GM18499 (cell line): Measurements from ENCODE around the gene ADAMTS4.

Source experiments
- ATAC-seq: cut with Tn5 transposase; IDR thresholded peaks from one replicate; pipeline ENCODE4 v1.9.1; 2021; ENCODE audit warnings: moderate number of reproducible peaks; ENCODE audit not compliant: insufficient read depth, unreplicated experiment

Gene ADAMTS4

GRCh38 chr1:161196521-161197451 is 2.1 kb downstream of the ADAMTS4 start:
- ATAC-seq = no peak

DNA sequence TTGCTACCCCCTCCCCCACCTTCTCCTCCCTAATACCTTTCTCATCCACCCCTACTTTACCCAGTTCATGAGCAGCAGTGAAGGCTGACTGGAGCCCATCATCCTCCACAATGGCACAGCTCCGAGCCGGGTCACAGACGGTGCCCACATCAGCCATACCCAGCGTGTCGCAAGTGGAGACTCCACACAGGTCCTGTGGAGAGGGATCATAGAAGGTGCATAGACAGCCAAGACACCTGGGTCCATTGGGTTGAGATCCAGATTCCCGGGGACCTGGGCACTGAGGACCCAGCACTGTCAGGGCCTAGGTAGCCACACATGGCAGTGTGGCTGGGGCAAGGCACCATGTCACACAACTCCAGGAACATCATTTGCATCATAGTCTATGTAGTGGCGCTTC is 2.7 kb downstream of the ADAMTS4 start:
- no peak for ATAC-seq

DNA sequence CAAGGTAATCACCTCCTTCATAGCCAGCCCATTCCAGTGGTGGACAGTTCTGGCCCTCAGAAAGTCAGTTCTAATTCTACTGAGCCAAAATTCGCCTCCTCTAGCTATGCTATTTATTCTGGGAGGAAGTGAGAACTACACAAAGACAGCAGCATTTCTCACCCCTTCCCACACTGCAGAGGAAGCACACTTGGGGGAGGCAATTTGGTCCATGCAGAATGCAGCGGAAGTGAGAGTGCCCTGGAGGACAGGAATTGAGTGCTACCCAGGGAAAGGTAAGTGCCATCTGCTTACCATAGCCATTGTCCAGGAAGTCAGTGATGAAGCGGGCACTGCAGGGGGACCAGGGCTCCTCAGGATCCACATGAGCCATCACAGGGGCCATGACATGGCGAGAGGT is 3.7 kb downstream of the ADAMTS4 start:
- no peak for ATAC-seq

- no peak for ATAC-seq
These were observed 5.2 kb downstream of the ADAMTS4 start for GRCh38 chr1:161193561-161194235.

DNA sequence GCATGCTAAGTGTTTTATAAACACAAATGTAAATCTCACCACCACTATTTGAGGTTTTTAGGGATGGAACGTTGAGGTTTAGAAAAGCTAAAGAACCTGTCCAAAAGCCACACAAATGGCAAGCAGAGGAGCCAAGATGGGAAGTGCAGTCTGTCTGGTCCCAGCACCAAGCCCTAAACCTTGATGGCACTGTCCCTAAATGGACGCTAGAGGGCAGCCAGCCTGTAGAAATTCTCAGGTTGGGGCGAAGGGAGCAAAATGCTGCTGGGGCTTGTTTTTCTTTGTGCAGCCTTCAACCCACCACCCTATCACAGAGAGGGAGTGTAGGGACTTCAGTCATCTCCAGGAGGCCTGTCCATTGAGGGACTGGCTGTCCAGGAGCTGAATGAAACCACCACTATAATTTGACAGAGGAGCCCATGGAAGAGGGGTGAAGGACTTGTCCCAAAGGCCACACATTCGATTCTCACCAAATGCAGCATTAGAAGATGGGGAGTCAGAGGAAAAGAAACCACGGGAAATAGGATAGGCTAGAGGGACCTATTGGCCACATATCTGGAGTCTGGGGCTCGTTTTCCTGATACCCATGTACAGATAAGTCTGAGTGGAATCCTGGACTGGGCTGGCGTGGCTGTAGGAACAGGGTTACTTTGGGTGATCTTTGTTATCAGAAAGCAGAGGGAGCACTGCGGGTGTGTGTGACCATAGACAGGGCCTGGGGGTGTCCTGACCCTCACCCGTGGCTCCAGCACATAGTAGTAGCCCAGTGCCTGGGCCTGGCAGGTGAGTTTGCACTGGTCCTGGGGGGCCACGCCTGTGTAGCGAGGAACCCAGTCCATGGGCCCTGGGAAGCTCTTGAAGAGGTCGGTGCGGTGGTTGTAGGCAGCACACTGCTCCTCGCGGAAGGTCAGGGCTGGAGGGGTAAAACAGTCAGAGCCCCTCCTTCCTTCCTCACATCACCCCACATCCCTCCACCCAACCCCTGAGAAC is 6.1 kb downstream of the ADAMTS4 start:
- no peak for ATAC-seq

DNA sequence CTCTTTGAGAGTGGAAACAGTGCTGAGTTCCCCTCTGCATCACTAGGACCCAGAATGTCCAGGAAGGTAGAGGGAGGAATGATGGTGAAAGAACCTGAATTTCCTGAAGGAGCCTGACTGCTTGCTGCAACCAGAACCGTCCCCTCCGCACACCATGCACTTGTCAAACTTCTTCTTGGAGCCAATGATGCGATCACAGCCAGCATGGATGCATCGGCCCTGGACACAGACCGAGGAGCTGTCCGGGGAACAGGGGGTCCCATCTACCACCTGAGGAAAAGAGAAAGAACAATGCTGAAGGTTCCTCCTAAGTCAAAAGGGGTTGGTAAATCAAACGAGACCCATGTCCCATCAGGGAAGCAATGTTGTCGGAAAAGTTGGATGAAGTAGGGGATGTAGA is 6.9 kb downstream of the ADAMTS4 start:
- ATAC-seq = no peak

- ATAC-seq = no peak
These were observed 7.8 kb downstream of the ADAMTS4 start for GRCh38 chr1:161190962-161191521.

- ATAC-seq = no peak
These were observed 9.8 kb downstream of the ADAMTS4 start for GRCh38 chr1:161189036-161189435.

DNA sequence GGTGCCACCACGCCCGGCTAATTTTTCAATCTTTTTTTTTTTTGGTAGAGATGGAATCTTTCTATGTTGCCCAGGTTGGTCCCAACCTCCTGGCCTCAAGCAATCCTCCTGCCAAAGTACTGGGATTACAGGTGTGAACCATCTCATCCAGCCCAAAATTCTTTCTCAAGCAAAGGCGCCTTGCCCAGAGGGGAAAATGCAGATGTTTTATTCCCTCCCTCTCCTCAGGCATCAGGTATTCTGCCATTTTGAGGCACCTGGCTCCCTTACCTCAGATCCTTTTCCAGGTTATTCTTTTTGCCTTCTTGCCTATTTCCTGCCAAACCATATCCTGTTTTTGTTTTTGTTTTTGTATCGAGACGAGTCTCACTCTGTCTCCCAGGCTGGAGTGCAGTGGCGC is 10.5 kb downstream of the ADAMTS4 start:
- ATAC-seq = no peak

GRCh38 chr1:161187311-161187710 is 11.5 kb downstream of the ADAMTS4 start:
- ATAC-seq = no peak

DNA sequence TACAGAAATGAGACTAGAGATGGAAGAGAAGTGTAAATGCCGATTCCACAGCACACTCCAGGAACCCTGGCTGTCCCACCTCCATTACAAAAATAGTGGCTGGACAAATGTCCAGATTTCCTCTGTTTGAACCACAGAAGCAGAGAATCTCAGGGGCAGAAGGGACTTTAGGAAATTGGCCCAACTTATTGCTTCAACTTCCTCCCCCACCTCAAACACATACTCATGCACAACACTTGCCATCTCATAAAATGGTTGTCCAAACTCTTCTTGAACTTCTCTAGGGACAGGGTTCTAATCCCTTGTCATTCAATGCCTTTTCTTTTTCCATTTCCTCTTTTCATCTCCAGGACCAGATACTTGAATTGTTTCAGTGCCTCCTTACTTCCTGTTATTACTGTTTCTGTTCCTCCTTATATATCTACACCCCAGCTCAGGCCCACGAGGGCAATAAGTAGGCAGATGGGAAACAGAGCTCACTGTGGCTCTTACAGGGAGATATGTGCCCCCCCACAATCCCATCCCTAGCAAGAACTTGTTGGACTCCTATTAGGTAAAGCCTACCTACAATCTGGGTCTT is 13.0 kb downstream of the ADAMTS4 start:
- ATAC-seq = peak; percentile 23

- ATAC-seq = peak; percentile 50
These were observed 13.6 kb downstream of the ADAMTS4 start for GRCh38 chr1:161185282-161185682.

DNA sequence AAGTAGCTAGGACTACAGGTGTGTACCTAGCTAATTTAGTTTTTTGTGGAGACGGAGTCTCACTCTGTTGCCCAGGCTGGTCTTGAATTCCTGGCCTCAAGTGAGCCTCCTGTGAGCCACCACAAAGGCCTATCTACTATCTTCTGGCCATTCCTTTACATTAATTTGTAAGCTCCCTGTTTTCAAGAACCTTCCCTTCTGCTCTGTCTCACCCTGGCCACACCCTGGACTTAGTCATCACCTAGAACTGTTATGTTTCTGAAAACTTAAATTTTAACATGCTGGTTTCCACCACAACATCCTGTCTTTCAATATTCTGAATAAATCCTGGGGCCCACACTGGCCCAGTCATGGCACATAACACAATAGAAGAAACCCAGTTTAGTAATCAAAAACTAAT is 16.6 kb downstream of the ADAMTS4 start:
- ATAC-seq = peak; percentile 41

DNA sequence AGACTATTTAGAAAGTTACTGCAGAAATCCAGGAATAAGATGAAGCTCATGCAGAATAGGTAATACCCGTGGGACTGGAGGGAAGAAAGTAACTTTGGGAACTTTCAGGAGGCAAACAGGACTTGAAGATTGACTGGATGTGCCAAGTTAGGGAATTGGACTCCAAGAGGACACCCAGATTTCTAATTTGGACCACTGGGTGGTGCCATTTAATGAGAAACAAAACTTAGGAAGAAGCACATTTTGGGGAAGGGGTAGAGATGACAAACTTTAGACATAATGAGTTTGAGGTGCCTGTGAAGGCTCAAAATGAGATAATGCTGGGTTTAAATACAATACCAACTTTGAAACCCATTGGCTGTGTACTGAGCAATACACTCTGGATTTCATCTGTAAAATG is 18.2 kb downstream of the ADAMTS4 start:
- no peak for ATAC-seq

GRCh38 chr1:161179698-161180097 is 19.2 kb downstream of the ADAMTS4 start:
- no peak for ATAC-seq

DNA sequence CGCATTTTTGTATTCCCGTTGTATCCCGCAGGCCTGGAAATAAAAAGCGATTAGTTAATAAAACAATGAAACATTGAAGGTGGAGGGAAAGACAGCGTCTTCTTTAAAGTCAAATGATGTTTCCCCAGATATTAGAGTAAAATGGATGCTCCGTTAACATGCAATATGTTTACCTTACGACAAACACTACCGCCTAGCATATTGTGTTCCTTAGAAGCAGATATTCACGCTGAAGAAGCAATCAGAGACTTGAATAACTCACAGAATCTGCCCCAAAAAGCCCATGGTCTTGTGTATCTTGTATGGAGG is 21.0 kb downstream of the ADAMTS4 start:
- no peak for ATAC-seq

DNA sequence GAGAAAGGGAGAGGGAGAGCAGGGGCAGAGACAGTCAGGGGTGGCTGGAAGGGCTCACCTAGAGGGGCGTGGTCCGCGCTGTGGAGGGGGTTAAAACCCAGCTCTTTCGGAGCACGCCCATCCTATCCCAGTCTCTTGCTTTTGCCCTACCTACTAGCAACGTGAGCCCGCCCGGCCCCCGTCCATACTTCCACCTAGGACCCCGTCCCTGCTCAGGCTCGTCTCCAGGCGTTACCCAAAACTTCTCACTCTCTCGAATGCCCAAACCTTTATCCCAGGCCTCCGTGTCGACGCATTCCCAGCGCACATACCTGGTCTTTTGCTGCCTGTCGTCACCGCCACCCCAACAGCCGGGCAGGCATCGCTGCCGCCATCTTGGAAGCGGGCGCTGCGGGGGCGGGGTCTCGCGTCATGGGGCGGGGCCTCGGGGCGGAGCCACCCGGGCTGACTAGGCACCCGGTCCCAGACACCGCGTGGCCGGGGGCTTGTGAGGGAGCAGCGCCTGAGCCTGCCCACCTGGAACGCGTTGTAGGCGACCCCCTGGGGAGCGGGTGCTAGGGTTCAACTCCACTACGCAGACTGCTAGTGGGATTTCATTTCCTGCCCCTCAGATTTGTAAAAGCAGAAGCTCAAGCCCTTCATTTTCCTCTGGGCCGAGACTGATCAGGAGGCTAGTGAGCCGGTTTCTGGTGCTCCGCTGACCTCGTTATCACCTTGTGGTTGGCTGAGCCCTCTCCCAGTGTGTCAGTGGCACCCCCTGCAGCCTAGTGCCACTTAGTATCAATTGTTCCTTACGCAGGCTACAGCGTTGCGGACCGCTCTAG is 21.5 kb downstream of the ADAMTS4 start, which contains the start of gene B4GALT3:
TSS of gene B4GALT3 (minus strand) at position 396 of the 824 bp plus-strand sequence. CDS start 1,447 bp downstream, outside the sequence.
- no peak for ATAC-seq

- ATAC-seq = no peak
These were observed 22.3 kb downstream of the ADAMTS4 start for GRCh38 chr1:161176468-161177111.
